Sigmoid colon (tissue), 7 donors: ENCODE data around the gene PPP1R26. TPM values are rescaled to one million over a fixed set of nuclear protein-coding genes. Genes with fewer than 3 reads are reported as not detected.
"Not testable (repeated sequence)": the region's sequence is repeated elsewhere in the genome, so short reads cannot be mapped to it uniquely, and the experiment has no call there.

ENCODE experiments used
- DNase-seq: peaks from one replicate; pipeline ENCODE4 v3.0.0-alpha.2; 2019
- H3K27ac ChIP-seq, 4 donors: fragments of 200-600 bp; sonication (generic); one replicate each; pipeline ENCODE4 v1.5.1; 2016 to 2019; ENCODE audit warnings: mild to moderate bottlenecking in 1 of 4
- H3K27me3 ChIP-seq, 3 donors: fragments of 200-600 bp; sonication (generic); one replicate each; pipeline ENCODE4 v1.5.1; 2019; ENCODE audit warnings: mild to moderate bottlenecking in 1 of 3
- H3K36me3 ChIP-seq, 4 donors: fragments of 200-600 bp; sonication (generic); one replicate each; pipeline ENCODE4 v1.5.1; 2016 to 2019
- H3K4me1 ChIP-seq, 4 donors: fragments of 200-600 bp; sonication (generic); one replicate each; pipeline ENCODE4 v1.5.1; 2017 to 2019
- H3K4me3 ChIP-seq, 4 donors: fragments of 200-600 bp; sonication (generic); one replicate each; pipeline ENCODE4 v1.5.1; 2017 to 2019; ENCODE audit warnings: mild to moderate bottlenecking in 2 of 4, moderate library complexity in 1 of 4
- H3K9me3 ChIP-seq, 4 donors: fragments of 200-600 bp in 3 of 4; sonication (generic) in 3 of 4; one replicate each; pipeline versions ENCODE4 v1.5.1 to v1.6.1; 2013 to 2019
- EP300 ChIP-seq, 4 donors: sonication (generic); formaldehyde crosslinking; IDR thresholded peaks; one replicate each; pipeline ENCODE4 v1.6.1; 2017; ENCODE audit warnings: antibody characterized with exemption in 4 of 4
- POLR2A ChIP-seq, 2 donors: fragments of 450-650 bp; IDR thresholded peaks; one replicate each; pipeline ENCODE4 v1.6.1; 2016; ENCODE audit warnings: antibody characterized with exemption in 2 of 2, mild to moderate bottlenecking in 2 of 2, moderate library complexity in 2 of 2
- POLR2AphosphoS5 ChIP-seq, 4 donors: sonication (generic); formaldehyde crosslinking; IDR thresholded peaks; one replicate each; pipeline ENCODE4 v1.6.1; 2017; ENCODE audit warnings: antibody characterized with exemption in 4 of 4
- WGBS, 2 donors: extraction: QIAGEN DNeasy Blood & Tissue Kit; methylation state at CpG; one replicate each; pipeline ENCODE4 v1.1.7; 2013; 5-methylcytosine and 5-hydroxymethylcytosine counted together
- intact Hi-C: fragments of 100-400 bp; cut with DNase I; formaldehyde crosslinking; loops from one replicate; pipeline ENCODE4 v1.15.1; 2023
- polyA plus RNA-seq, 3 donors: library from polyadenylated mRNA; stranded (reverse); fragments of 200-250 nt; gene quantifications; one replicate each; pipeline ENCODE4 v1.2.3, GENCODE V29; 2013
- total RNA-seq, 4 donors: library from RNA; depleted of rRNA; stranded (reverse); fragments of >200 nt; gene quantifications; one replicate each; pipeline ENCODE4 v1.1.0, GENCODE V29; 2016
- TF ChIP-seq, protein P1 (sequence below), 4 experiments: fragments of 450-650 bp in 3 of 4; fragments of 200-600 bp in 1 of 4; IDR thresholded peaks; one replicate each; pipeline ENCODE4 v1.5.1; 2016 to 2019; ENCODE audit warnings: antibody characterized with exemption in 4 of 4, mild to moderate bottlenecking in 3 of 4, moderate library complexity in 2 of 4
- donor health status: healthy with polysubstance abuse.
- donor health status: Bipolar disorder and iron deficiency.
- donor health status: healthy.

The PPP1R26 gene
- total and polyA plus RNA-seq, 7 donors: 4.8 to 12.7 (median 9.5) TPM

DNA sequence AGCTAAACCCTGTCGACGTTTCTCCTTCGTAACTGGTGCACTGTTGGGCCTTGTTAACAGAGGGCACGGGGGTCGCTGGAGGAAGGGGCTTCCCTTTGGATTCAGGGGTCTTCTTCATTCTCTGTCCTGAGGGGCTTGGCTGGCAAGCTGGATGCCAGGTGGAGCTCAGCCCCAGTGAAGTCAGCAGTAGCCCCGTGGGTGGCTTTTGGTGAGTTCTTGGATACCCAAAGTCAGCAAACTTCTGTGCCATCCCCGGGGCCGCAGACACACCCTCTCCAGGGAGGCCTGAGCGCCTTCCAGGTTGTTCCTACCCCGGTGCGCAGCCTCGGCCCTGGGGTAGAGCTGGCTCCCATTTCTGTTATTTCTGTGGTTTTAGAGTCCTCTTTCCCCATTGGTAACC, 54.1 kb downstream of the PPP1R26 start:
- Histone ChIP-seq H3K27ac (no peak overlapping the region), H3K9me3 (no peaks in the 10 kb centered on the region), H3K27me3 (peaks cover 0 to 23% (median 0%) of the 10 kb centered on the region in 3 donors), H3K4me3 (no peak overlapping the region), H3K36me3 (no peaks in the 10 kb centered on the region), H3K4me1 (no peaks in the 10 kb centered on the region)
- 90% methylated on average over 12 of the region's 12 CpGs for WGBS, 2 donors
- no peak for TF ChIP-seq POLR2A (IDR thresholded peaks at IDR 0.05)
- no peak for TF ChIP-seq POLR2AphosphoS5 (IDR thresholded peaks at IDR 0.05)
- TF ChIP-seq EP300 (IDR thresholded peaks at IDR 0.05): no peak
- DNase-seq: peak; percentile 42
- intact Hi-C loops: no loop called here

DNA sequence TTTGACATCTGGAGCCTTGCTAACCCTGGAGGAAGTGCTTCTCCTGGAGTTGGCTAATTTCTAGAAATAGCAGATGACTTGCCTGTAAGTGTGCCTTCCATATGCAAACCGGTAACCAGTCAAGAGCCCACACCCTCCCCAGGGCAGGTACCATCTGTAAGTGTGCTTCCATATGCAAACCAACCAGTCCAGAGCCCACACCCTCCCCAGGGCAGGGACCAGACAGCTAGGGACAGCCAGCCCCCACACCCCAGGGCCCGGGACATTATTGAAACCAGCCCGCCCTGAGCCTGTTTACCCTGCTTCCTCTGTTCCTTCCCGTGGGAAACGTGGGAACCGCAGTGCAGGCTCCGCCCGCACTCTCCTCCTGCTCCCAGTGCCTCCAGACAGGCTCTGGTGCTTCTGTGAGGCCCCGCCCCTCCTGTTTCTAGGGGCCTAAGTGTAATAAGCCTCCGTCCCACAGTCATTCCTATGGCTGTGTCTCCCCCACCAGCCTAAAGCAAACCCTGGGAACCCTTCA, 54.7 kb downstream of the PPP1R26 start:
- 12 to 27% methylated on average over 10 of the region's 10 CpGs for WGBS, 2 donors
- peaks cover 0 to 21% (median 0%) of the 10 kb centered on the region in 3 donors for H3K27me3 ChIP-seq

DNA sequence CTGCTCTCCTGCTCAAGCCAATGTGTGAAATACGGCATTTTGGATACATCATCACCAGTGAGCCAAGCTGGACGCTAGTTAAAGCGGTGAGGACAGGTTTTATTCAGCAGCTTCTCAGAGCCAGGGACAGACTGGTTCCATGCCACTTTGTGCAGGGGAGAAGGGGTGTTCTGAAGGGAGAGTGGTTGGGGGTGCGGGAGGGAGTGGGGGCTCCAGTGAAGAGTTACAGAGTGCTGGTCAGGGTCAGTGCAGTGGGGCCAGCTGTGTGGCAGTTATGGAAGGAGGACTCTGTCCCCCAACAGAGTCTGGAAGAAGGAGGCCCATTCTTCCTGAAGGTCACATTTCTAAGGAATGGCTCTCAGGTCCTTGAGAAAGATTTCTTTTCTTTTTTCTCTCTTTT, 55.2 kb downstream of the PPP1R26 start:
- 70 to 76% methylated on average over 4 of the region's 4 CpGs for WGBS, 2 donors
- H3K4me1 ChIP-seq, DNase-seq, H3K27ac ChIP-seq, H3K36me3 ChIP-seq, H3K4me3 ChIP-seq, intact Hi-C loops, H3K9me3 ChIP-seq: not testable (repeated sequence)
- H3K27me3 ChIP-seq: peaks cover 0 to 17% (median 0%) of the 10 kb centered on the region in 3 donors

More for the DNA sequence above, 54.7 kb downstream of the PPP1R26 start:
- H3K27ac ChIP-seq, H3K4me1 ChIP-seq, H3K4me3 ChIP-seq, H3K9me3 ChIP-seq, H3K36me3 ChIP-seq, intact Hi-C loops: not testable (repeated sequence)
- peak; percentile 20 for DNase-seq

DNA sequence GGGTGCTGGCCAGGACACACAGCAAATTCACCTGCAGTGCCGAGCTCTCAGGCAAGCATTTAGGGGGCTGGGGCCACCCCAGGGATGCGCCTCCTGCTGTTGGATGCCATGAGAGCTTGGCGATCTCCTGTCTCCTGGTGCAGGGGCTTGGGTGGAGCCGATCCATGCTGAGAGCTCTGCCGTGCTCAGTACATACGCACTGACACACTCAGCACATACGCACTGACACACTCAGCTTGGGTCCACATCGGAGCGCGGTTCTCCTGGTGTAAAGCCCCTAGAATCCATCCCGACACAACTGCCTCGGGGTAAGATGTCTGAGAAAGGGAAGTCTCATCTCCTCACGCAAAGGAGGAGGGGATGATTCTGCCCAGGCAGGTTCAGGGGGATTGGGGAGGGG, 56.0 kb downstream of the PPP1R26 start:
- WGBS, 2 donors: 83% methylated on average over 13 of the region's 13 CpGs
- H3K36me3 ChIP-seq: not testable (repeated sequence)

DNA sequence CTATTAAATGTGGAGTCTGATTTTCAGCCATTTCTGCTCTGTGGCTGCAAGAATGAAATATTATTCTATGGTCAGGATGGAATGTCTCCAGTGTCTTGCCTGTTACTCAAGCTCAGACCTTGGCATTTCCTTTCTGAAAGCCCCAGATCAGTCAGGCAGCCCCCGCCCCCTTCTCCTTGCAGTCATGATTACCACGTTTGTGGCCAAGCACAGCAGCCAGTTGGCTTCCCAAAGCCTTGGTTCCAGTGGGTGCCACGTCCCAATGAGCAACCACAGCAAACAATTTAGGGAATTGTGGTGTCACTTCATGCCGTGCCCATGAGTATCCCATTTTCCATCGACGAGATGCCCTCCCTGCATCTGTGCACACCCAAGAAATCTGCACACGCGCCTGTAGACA, 56.6 kb downstream of the PPP1R26 start:
- Histone ChIP-seq H3K27ac (no peak overlapping the region), H3K36me3 (no peaks in the 10 kb centered on the region), H3K4me1 (no peaks in the 10 kb centered on the region), H3K4me3 (no peak overlapping the region), H3K27me3 (peaks cover 0 to 6% (median 0%) of the 10 kb centered on the region in 3 donors), H3K9me3 (no peaks in the 10 kb centered on the region)
- no peak for TF ChIP-seq EP300 (IDR thresholded peaks at IDR 0.05)
- no peak for TF ChIP-seq POLR2AphosphoS5 (IDR thresholded peaks at IDR 0.05)
- no peak for TF ChIP-seq POLR2A (IDR thresholded peaks at IDR 0.05)
- TF ChIP-seq, protein P1, sequence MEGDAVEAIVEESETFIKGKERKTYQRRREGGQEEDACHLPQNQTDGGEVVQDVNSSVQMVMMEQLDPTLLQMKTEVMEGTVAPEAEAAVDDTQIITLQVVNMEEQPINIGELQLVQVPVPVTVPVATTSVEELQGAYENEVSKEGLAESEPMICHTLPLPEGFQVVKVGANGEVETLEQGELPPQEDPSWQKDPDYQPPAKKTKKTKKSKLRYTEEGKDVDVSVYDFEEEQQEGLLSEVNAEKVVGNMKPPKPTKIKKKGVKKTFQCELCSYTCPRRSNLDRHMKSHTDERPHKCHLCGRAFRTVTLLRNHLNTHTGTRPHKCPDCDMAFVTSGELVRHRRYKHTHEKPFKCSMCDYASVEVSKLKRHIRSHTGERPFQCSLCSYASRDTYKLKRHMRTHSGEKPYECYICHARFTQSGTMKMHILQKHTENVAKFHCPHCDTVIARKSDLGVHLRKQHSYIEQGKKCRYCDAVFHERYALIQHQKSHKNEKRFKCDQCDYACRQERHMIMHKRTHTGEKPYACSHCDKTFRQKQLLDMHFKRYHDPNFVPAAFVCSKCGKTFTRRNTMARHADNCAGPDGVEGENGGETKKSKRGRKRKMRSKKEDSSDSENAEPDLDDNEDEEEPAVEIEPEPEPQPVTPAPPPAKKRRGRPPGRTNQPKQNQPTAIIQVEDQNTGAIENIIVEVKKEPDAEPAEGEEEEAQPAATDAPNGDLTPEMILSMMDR (IDR thresholded peaks at IDR 0.05): no peak
- DNase-seq: no peak
- intact Hi-C loops: no loop called here
- 75 to 78% methylated on average over 8 of the region's 8 CpGs for WGBS, 2 donors

More for the DNA sequence above, 56.0 kb downstream of the PPP1R26 start:
- H3K9me3 ChIP-seq, DNase-seq, H3K4me1 ChIP-seq, H3K27me3 ChIP-seq, intact Hi-C loops, H3K4me3 ChIP-seq, H3K27ac ChIP-seq: not testable (repeated sequence)

Other genes starting within 250 kb of the PPP1R26 start
- 10 to 100 TPM; 30.0 to 38.0 (median 36.4) TPM for gene MRPS2, start 20.9 kb downstream of the PPP1R26 start, total RNA-seq
- 10 to 100 TPM; 36.5 to 61.6 (median 37.8) TPM for gene MRPS2, start 20.9 kb downstream of the PPP1R26 start, polyA plus RNA-seq
- gene LCN1, start 41.7 kb downstream of the PPP1R26 start, total RNA-seq: not detected
- under 1 TPM in 1 of 3 donors, not detected in 2; 0.10 TPM for gene LCN1, start 41.7 kb downstream of the PPP1R26 start, polyA plus RNA-seq
- gene OBP2A, start 66.3 kb downstream of the PPP1R26 start, total RNA-seq: not detected
- not detected for gene OBP2A, start 66.3 kb downstream of the PPP1R26 start, polyA plus RNA-seq
- not detected for gene PAEP, start 82.0 kb downstream of the PPP1R26 start, total RNA-seq
- not detected for gene PAEP, start 82.0 kb downstream of the PPP1R26 start, polyA plus RNA-seq
- gene GLT6D1, start 159.8 kb downstream of the PPP1R26 start, total RNA-seq: not detected
- not detected for gene GLT6D1, start 159.8 kb downstream of the PPP1R26 start, polyA plus RNA-seq
- gene LCN9, start 183.5 kb downstream of the PPP1R26 start, total RNA-seq: not detected
- not detected for gene LCN9, start 183.5 kb downstream of the PPP1R26 start, polyA plus RNA-seq
- gene SOHLH1, start 219.7 kb downstream of the PPP1R26 start, total RNA-seq: not detected
- not detected for gene SOHLH1, start 219.7 kb downstream of the PPP1R26 start, polyA plus RNA-seq
- under 1 TPM in 3 of 4 donors, not detected in 1; 0.28 to 0.95 (median 0.36) TPM for gene KCNT1, start 222.4 kb downstream of the PPP1R26 start, total RNA-seq
- gene KCNT1, start 222.4 kb downstream of the PPP1R26 start, polyA plus RNA-seq: under 1 TPM in 1 of 3 donors, not detected in 2; 0.23 TPM